NCI-H1105 treated with DMSO at 0.1 percent for 48 hours (cell line): ENCODE data around the gene DCTPP1.
"Not testable (repeated sequence)": the region's sequence is repeated elsewhere in the genome, so short reads cannot be mapped to it uniquely, and the experiment has no call there.

Experiments
- DNase-seq: peaks from one replicate; lab custom pipeline; 2025; lab: John Stamatoyannopoulos, UW

Gene DCTPP1

DNA sequence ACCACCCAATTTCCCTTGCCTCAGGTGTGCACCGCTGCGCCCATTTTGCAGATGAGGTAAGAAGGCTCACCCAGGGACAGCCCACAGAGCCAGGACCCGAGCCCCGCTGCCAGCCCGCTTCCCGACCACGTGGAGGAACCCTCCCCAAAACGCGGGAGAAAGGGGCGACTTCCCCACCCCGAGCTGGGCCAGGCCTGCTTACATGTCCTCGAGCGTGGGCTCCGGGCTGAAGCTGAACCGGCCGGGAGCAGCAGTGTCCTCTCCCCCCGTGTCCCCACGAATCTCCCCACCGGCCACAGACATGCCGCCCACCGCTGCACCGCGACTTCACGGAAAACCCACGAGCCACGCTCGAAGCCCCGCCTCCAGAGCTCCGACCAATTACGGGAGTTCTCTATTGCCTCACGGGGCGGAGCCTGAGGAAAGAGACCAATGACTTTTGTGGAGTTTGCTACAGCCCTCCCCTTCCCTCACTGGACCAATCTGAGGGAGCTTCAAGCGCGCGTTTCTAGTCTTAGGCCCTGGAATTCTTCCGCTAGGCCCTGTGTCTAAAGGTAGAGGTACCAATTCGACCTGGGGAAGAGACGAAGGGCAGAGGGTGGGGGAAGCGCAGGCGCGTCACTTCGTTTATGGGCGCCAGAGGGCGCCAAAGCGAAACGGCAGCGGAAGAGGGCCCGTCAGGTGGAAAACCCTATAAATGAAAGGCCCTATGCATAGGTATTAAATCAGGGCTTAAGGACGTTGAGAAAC lies at the start of gene DCTPP1:
TSS of gene DCTPP1 (minus strand) at position 353 of the 750 bp plus-strand sequence. CDS start at position 303, 50 bp downstream.
- DNase-seq, result peak; percentile 98

DNA sequence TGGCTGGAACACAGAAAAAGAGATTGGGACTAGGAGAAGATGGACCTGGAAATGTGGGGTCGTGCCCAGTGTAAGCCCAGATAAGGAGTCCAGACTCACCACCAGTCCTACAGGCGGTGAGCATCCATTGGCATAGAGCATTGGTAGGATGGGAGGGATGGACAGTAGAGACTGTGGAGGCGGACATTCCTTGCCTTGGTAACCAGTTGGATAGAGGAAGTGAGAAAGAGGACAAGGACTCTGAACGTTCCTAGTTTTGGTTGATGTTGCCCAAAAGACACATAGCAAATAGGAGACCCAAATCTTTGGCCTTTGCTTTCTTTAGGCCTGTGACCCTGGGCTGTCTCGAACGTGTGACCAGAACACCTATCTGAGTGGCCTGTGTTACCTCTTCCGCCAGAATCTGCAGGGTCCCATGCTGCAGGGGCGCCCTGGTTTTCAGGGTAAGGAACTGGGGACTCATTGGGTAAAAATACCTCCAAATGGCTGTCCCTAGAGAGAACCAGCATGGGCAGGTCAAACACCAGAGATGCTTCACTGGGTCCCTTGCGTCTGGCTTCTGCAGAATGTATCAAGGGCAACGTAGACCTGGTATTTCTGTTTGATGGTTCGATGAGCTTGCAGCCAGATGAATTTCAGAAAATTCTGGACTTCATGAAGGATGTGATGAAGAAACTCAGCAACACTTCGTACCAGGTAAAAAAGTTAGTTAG lies 49.1 kb upstream of the DCTPP1 start:
- DNase-seq, result no peak

DNA sequence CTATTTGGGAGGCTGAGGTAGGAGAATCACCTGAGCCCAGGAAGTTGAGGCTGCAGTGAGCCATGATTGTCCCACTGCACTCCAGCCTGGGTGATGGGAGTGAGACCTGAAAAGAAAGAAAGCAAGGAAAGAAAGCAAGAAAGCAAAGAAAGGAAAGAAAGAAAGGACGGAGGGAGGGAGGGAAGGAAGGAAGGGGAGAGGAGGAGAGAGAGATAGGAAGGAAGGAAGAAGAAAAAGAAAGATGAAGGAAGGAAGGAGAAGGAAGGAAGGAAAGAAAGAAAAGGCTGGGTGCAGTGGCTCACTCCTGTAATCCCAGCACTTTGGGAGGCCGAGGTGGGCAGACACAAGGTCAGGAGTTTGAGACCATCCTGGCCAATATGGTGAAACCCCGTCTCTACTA lies 47.9 kb upstream of the DCTPP1 start:
- not testable (repeated sequence) for DNase-seq

- no peak for DNase-seq
Measured at GRCh38 chr16:30476991-30477390, 47.2 kb upstream of the DCTPP1 start.

- DNase-seq, result no peak
Measured at GRCh38 chr16:30474684-30475083, 44.9 kb upstream of the DCTPP1 start.

DNA sequence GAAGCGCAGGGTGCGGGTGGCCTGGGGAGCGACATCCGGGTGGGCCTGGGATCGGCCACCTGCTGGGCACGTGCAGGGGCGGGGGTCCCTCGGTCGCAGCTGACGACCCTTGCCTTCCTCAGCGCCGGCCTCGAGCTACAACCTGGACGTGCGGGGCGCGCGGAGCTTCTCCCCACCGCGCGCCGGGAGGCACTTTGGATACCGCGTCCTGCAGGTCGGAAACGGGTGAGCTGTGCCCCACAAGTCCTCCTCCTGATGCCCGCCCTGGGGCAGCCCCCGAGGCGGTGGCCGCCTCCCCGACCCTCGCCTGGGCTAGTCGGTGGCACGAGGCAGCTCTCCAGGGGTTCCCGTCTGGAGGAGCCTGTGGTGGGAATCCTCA lies 44.2 kb upstream of the DCTPP1 start:
- no peak for DNase-seq

- DNase-seq, result no peak
Measured at GRCh38 chr16:30473231-30474073, 43.6 kb upstream of the DCTPP1 start.

GRCh38 chr16:30472328-30472942 lies 42.6 kb upstream of the DCTPP1 start, which contains the start of gene ITGAL:
Gene ITGAL (plus strand): TSS chr16:30472742. CDS start chr16:30472838, 96 bp downstream.
- no peak for DNase-seq

DNA sequence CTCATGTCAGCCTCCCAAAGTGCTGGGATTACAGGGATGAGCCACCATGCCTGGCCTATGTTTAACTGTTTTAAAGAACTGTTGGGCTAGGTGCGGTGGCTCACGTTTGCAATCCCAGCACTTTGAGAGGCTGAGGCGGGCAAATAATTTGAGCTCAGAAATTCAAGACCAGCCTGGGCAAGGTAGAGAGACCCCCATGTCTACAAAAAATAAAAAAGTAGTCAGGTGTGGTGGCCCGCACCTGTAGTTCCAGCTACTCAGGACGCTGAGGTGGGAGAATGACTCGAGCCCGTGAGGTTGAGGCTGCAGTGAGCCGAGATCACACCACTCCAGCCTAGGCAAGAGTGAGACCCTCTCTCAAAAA lies 40.8 kb upstream of the DCTPP1 start:
- no peak for DNase-seq

- no peak for DNase-seq
Measured at GRCh38 chr16:30470170-30470512, 40.3 kb upstream of the DCTPP1 start.

DNA sequence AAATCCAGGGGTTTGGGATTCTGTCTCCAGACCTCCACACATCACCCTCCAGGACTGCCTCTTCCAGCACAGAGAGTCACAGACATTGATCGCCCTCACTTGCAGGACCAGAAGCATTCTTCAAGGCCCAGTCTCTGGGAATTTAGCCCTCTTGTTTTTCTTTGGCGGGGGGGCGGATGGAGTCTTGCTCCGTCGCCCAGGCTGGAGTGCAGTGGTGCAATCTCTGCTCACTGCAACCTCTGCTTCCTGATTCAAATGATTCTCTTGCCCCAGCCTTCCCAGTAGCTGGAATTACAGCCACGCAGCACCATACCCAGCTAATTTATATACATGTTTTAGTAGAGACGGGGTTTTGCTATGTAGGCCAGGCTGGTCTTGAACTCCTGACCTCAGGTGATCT lies 34.2 kb upstream of the DCTPP1 start:
- DNase-seq, result no peak

GRCh38 chr16:30461426-30461825 lies 31.6 kb upstream of the DCTPP1 start:
- DNase-seq, result not testable (repeated sequence)

DNA sequence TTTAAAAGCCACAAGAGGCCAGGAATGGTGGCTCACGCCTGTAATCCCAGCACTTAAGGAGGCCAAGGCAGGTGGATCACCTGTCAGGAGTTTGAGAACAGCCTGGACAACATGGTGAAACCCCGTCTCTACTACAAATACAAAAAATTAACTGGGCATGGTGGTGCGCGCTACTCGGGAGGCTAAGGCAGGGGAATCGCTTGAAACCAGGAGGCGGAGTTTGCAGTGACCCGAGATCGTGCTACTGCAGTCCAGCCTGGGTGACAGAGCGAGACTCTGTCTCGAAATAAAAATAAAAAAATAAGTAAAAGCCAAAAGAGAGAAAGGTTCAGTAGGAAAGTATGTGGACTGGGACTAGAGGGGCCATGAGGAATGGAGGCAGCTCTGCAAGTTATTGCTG lies 29.6 kb upstream of the DCTPP1 start:
- DNase-seq, result no peak

DNA sequence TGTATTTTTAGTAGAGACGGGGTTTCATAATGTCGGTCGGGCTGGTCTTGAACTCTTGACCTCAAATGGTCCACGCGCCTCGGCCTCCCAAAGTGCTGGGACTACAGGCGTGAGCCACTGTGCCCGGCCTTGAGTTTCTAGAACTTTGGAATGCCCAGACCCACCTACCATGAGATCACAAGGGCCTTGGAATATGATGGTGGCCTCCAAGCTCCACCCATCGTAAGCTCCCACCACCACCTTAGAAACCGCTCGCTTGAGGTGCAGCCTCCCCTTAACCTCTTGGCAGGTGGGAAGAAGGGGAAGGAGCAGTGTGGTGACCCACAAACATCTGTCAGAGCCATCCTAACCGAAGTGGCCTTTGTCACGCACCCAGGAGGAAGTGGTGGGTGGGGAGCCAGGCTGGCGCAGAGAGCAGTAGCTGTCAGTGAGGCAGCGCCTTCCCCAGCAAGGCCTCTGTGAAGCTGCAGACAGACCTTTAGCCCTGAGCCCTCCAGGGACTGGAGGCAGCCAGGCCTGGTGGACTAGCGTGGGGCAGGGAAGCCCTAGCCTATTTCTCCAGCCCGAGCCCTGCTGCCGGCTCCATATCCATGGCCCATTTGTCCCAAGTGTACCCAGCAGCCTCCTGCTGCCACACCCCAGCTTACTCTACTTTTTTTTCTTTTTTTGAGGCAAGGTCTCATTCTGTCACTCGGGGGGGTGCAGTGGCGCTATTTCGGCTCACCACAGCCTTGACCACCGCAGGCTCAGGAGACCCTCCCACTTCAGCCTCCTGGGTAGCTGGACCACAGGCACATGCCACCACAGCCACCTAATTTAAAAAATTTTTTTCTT lies 28.9 kb upstream of the DCTPP1 start:
- DNase-seq, result no peak

- no peak for DNase-seq
Measured at GRCh38 chr16:30457743-30458560, 28.1 kb upstream of the DCTPP1 start.

- no peak for DNase-seq
Measured at GRCh38 chr16:30457256-30457655, 27.4 kb upstream of the DCTPP1 start.

- DNase-seq, result no peak
Measured at GRCh38 chr16:30456302-30456701, 26.5 kb upstream of the DCTPP1 start.

DNA sequence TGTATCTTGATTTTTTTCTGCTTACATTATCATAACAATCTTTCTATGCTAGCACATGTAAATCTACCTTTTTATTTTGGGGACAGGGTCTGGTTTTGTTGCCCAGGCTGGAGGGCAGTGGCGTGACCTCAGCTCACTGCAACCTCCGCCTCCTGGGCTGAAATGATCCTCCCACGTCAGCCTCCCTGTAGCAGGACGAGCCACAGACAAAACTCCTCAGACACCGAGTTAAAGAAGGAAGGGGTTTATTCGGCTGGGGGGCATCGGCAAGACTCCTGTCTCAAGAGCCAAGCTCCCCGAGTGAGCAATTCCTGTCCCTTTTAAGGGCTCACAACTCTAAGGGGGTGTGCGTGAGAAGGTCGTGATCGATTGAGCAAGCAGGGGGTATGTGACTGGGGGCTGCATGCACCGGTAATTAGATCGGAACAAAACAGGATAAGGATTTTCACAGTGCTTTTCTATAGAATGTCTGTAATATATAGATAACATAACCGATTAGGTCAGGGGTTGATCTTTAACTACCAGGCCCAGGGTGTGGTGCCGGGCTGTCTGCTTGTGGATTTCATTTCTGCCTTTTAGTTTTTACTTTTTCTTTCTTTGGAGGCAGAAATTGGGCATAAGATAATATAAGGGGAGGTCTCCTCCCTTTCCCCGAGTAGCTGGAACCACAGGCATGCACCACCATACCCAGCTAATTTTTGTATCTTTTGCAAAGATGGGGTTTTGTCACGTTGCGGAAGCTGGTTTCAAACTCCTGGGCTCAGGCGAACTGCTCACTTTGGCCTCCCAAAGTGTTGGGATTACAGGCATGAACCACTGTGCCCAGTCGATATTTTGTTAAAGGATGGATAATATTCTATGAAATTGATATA lies 23.1 kb upstream of the DCTPP1 start:
- not testable (repeated sequence) for DNase-seq

DNA sequence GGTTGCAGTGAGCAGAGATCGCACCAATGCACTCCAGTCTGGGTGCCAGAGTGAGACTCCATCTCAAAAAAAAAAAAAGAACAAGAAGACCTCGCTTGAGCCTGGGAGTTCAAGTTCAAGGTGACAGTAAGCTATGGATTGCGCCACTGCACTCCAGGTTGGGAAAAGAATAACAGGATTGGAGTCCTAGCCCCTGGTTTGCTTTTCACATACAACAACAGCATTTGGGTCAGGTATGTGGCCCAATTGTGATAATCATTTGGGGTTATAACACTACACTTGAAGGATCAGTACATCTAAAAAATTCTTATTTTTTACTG lies 19.2 kb upstream of the DCTPP1 start:
- no peak for DNase-seq
